K562 (cell line): ENCODE measurements around the gene NT5C2. TPM values are rescaled to one million over a fixed set of nuclear protein-coding genes. Genes with fewer than 3 reads are reported as not detected.

ENCODE experiments used
- BHLHE40 ChIP-seq: IDR thresholded peaks from 2 replicates; pipeline ENCODE4 v1.6.1; 2011; ENCODE audit warnings: low read length, improper control_type of control experiment
- CC2D1A ChIP-seq: fragments of 450-650 bp; IDR thresholded peaks from 2 replicates; pipeline ENCODE4 v1.6.1; 2017; ENCODE audit warnings: mild to moderate bottlenecking
- ILF3 ChIP-seq: fragments of 450-650 bp; IDR thresholded peaks from 2 replicates; pipeline ENCODE4 v1.6.1; 2018; ENCODE audit warnings: antibody characterized with exemption, mild to moderate bottlenecking, moderate library complexity, borderline replicate concordance
- MAFK ChIP-seq: IDR thresholded peaks from 2 replicates; pipeline ENCODE4 v1.6.1; 2011; ENCODE audit warnings: low read length, improper control_type of control experiment
- NFATC3 ChIP-seq: fragments of 450-650 bp; IDR thresholded peaks from 2 replicates; pipeline ENCODE4 v1.6.1; 2017; ENCODE audit warnings: mild to moderate bottlenecking
- NR2C2 ChIP-seq, 2 experiments: fragments of 200-800 bp in 1 of 2; sonication (Bioruptor generic) in 1 of 2; sonication (generic) in 1 of 2; formaldehyde crosslinking in 1 of 2; IDR thresholded peaks; 2 replicates each; pipeline versions ENCODE4 v1.6.1 to v1.8.0; 2016 to 2022; ENCODE audit warnings: mild to moderate bottlenecking in 1 of 2, missing compliant biosample characterization in 1 of 2, missing genetic modification characterization in 1 of 2, missing genetic modification reagents in 1 of 2
- SP1 ChIP-seq: sonication (generic); formaldehyde crosslinking; IDR thresholded peaks from 2 replicates; pipeline ENCODE4 v1.8.1; 2022; ENCODE audit warnings: mild to moderate bottlenecking, missing genetic modification reagents
- ZNF449 ChIP-seq: fragments of 250-450 bp; sonication (Bioruptor Pico); IDR thresholded peaks from 2 replicates; pipeline ENCODE4 v1.8.0; 2022; ENCODE audit warnings: moderate library complexity, mild to moderate bottlenecking, inconsistent platforms
- polyA plus RNA-seq, 8 experiments: library from polyadenylated mRNA; depleted of rRNA in 4 of 8; stranded (reverse) in 5 of 8; unstranded in 3 of 8; fragments of >200 nt; fragmentation: Nextera tagmentation in 2 of 8; fragmentation: Illumina TruSeq in 1 of 8; extraction: Ambion mirVana in 2 of 8; extraction: Trizol in 1 of 8; gene quantifications; 2 replicates each; pipeline versions ENCODE4 v1.2.1 to v1.2.3, GENCODE V29; 2011 to 2014; ENCODE audit warnings: inconsistent platforms in 1 of 8, missing spikeins in 1 of 8
- total RNA-seq, 7 experiments: library from RNA; depleted of rRNA in 6 of 7; stranded (reverse); fragments of >200 nt in 6 of 7; fragmentation: Illumina TruSeq in 2 of 7; extraction: Trizol in 2 of 7; gene quantifications; 2 replicates each; pipeline versions ENCODE4 v1.2.1 to v1.2.3, GENCODE V29; 2011 to 2021; ENCODE audit warnings: low replicate concordance in 1 of 7
- TF ChIP-seq, protein P1 (sequence below): fragments of 200-400 bp; formaldehyde crosslinking; IDR thresholded peaks from 2 replicates; pipeline ENCODE4 v1.6.1; 2017; ENCODE audit warnings: mild to moderate bottlenecking, low read depth, low read length, moderate library complexity

Gene NT5C2
- total and polyA plus RNA-seq, 9 of the 15 experiments (the other 6 are each of a cell fraction or from before 2014, with no cell fraction given), result 11.3 to 45.2 (median 27.7) TPM

DNA sequence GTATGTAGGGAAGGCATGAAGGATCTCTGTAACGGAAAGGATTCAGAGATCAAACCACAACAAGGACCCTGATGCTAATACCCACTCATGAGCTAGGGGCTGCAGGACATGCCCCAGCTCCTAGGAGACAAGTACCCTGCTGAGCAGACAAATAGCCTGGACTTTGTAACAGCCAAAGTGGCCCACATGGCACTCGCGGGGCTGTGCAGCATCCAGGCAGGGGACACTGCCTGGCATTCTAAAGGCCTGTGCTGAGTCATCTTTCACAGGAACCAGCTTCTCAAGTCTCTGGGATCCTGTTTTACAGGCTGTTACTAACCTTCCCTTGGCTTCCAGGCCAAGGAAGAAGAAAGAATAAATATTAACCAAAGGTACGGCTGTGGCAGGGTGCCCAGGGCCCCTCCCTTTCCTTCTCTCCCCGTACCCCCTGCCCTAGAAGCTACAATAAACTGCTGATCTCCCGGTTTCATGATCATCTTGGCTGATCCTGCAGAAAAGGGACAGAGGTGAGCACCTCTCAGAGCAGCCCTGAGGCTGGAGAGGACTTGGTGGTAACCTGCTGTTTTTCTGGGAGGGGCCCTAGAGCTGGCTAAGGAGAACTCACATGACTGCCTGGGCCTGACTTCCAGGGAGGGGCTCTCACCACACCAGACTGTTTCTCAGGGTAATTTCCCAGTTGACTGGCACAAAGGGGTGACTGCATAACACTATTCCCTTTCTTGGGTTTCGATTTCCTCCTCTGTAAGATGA, 48.4 kb upstream of the NT5C2 start (continued):
- TF ChIP-seq ZNF449, result no peak
- TF ChIP-seq NR2C2 (CRISPR knock-in tag; IDR thresholded peaks at IDR 0.05), result no peak
- TF ChIP-seq NR2C2 (tag; IDR thresholded peaks at IDR 0.05), result no peak
- TF ChIP-seq, protein P1, sequence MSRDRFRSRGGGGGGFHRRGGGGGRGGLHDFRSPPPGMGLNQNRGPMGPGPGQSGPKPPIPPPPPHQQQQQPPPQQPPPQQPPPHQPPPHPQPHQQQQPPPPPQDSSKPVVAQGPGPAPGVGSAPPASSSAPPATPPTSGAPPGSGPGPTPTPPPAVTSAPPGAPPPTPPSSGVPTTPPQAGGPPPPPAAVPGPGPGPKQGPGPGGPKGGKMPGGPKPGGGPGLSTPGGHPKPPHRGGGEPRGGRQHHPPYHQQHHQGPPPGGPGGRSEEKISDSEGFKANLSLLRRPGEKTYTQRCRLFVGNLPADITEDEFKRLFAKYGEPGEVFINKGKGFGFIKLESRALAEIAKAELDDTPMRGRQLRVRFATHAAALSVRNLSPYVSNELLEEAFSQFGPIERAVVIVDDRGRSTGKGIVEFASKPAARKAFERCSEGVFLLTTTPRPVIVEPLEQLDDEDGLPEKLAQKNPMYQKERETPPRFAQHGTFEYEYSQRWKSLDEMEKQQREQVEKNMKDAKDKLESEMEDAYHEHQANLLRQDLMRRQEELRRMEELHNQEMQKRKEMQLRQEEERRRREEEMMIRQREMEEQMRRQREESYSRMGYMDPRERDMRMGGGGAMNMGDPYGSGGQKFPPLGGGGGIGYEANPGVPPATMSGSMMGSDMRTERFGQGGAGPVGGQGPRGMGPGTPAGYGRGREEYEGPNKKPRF, result no peak
- TF ChIP-seq NFATC3, result no peak
- no peak for TF ChIP-seq CC2D1A
- TF ChIP-seq ILF3, result no peak
- no peak for TF ChIP-seq SP1 (CRISPR knock-in tag)
- peak; percentile 40; the same call in 1 of the 2 replicates for TF ChIP-seq MAFK
- no peak for TF ChIP-seq BHLHE40
